ENCODE measurements around the gene TRMT44. TPM values are rescaled to one million over a fixed set of nuclear protein-coding genes. Genes with fewer than 3 reads are reported as not detected.
"Not testable (repeated sequence)": the region's sequence is repeated elsewhere in the genome, so short reads cannot be mapped to it uniquely, and the experiment has no call there.

TRMT44 gene
- polyA plus RNA-seq, 1 donor, result 12.0 TPM

GRCh38 chr4:8469550-8469949, 29.0 kb downstream of the TRMT44 start:
- DNase-seq (ENCODE audit: low read depth), result no peak

- no peak for DNase-seq (ENCODE audit: low read depth)
These were observed 30.0 kb downstream of the TRMT44 start for GRCh38 chr4:8470451-8471024.

- DNase-seq (ENCODE audit: low read depth), result no peak
These were observed 30.8 kb downstream of the TRMT44 start for GRCh38 chr4:8471211-8471875.

- no peak for DNase-seq (ENCODE audit: low read depth)
These were observed 31.6 kb downstream of the TRMT44 start for GRCh38 chr4:8472158-8472688.

GRCh38 chr4:8472689-8473197, 32.2 kb downstream of the TRMT44 start:
- DNase-seq (ENCODE audit: low read depth), result peak; percentile 29

GRCh38 chr4:8473198-8473919, 32.8 kb downstream of the TRMT44 start:
- no peak for DNase-seq (ENCODE audit: low read depth)

- no peak for DNase-seq (ENCODE audit: low read depth)
These were observed 33.5 kb downstream of the TRMT44 start for GRCh38 chr4:8473920-8474590.

GRCh38 chr4:8474856-8475255, 34.3 kb downstream of the TRMT44 start:
- DNase-seq (ENCODE audit: low read depth), result no peak

GRCh38 chr4:8475751-8476575, 35.4 kb downstream of the TRMT44 start:
- no peak for DNase-seq (ENCODE audit: low read depth)

GRCh38 chr4:8477095-8477635, 36.6 kb downstream of the TRMT44 start:
- DNase-seq (ENCODE audit: low read depth), result no peak

- DNase-seq (ENCODE audit: low read depth), result no peak
These were observed 37.1 kb downstream of the TRMT44 start for GRCh38 chr4:8477676-8478075.

- no peak for DNase-seq (ENCODE audit: low read depth)
These were observed 37.8 kb downstream of the TRMT44 start for GRCh38 chr4:8478371-8478770.

GRCh38 chr4:8478801-8479744, 38.5 kb downstream of the TRMT44 start:
- DNase-seq (ENCODE audit: low read depth), result no peak

- no peak for DNase-seq (ENCODE audit: low read depth)
These were observed 39.6 kb downstream of the TRMT44 start for GRCh38 chr4:8480221-8480620.

- DNase-seq (ENCODE audit: low read depth), result not testable (repeated sequence)
These were observed 46.1 kb downstream of the TRMT44 start for GRCh38 chr4:8486643-8487042.

- DNase-seq (ENCODE audit: low read depth), result no peak
These were observed 48.3 kb downstream of the TRMT44 start for GRCh38 chr4:8488791-8489369.

- DNase-seq (ENCODE audit: low read depth), result not testable (repeated sequence)
These were observed 50.9 kb downstream of the TRMT44 start for GRCh38 chr4:8491478-8491877.

- DNase-seq (ENCODE audit: low read depth), result no peak
These were observed 51.6 kb downstream of the TRMT44 start for GRCh38 chr4:8492174-8492573.

GRCh38 chr4:8493484-8493883, 52.9 kb downstream of the TRMT44 start:
- DNase-seq (ENCODE audit: low read depth), result no peak
